Liver (tissue), 9 donors: ENCODE measurements around the gene PRR36. TPM values are rescaled to one million over a fixed set of nuclear protein-coding genes. Genes with fewer than 3 reads are reported as not detected.

ENCODE experiments used
- DNase-seq: peaks from one replicate; pipeline ENCODE4 v3.0.0-alpha.2; 2017; ENCODE audit warnings: low spot score
- H3K27ac ChIP-seq, 2 donors: one replicate each; pipeline ENCODE4 v1.7.0; 2013; ENCODE audit warnings: inconsistent platforms in 2 of 2, low read length in 2 of 2, control low read depth in 1 of 2, low read depth in 1 of 2, mild to moderate bottlenecking in 1 of 2
- H3K27me3 ChIP-seq, 4 donors: one replicate each; pipeline versions ENCODE4 v1.6.1 to v1.7.0; 2013; ENCODE audit warnings: low read length in 3 of 4, inconsistent platforms in 1 of 4, mild to moderate bottlenecking in 1 of 4, moderate library complexity in 1 of 4; ENCODE audit not compliant: control insufficient read depth in 4 of 4, insufficient read depth in 4 of 4
- H3K36me3 ChIP-seq, 4 donors: one replicate each; pipeline versions ENCODE4 v1.6.1 to v1.7.0; 2013; ENCODE audit warnings: low read length in 3 of 4, mild to moderate bottlenecking in 3 of 4, low read depth in 1 of 4, moderate library complexity in 1 of 4; ENCODE audit not compliant: control insufficient read depth in 4 of 4, insufficient read depth in 3 of 4
- H3K4me1 ChIP-seq, 4 donors: one replicate each; pipeline versions ENCODE4 v1.6.1 to v1.7.0; 2013; ENCODE audit warnings: low read length in 3 of 4, mild to moderate bottlenecking in 3 of 4, moderate library complexity in 1 of 4; ENCODE audit not compliant: control insufficient read depth in 4 of 4, insufficient read depth in 4 of 4
- H3K4me3 ChIP-seq, 3 donors: one replicate each; pipeline versions ENCODE4 v1.6.1 to v1.7.0; 2013; ENCODE audit warnings: low read length in 3 of 3, control low read depth in 1 of 3, low read depth in 1 of 3, mild to moderate bottlenecking in 1 of 3
- H3K9ac ChIP-seq, 2 donors: one replicate each; pipeline ENCODE4 v1.7.0; 2013; ENCODE audit warnings: low read length in 2 of 2, mild to moderate bottlenecking in 2 of 2, moderate library complexity in 2 of 2, control low read depth in 1 of 2, low read depth in 1 of 2
- H3K9me3 ChIP-seq, 4 donors: one replicate each; pipeline versions ENCODE4 v1.6.1 to v1.7.0; 2013; ENCODE audit warnings: low read length in 3 of 4; ENCODE audit not compliant: control insufficient read depth in 4 of 4
- EGR1 ChIP-seq, 2 donors: IDR thresholded peaks; 2 replicates each; pipeline ENCODE4 v1.6.1; 2016 to 2018; ENCODE audit warnings: antibody characterized with exemption in 2 of 2, low read depth in 2 of 2
- FOXA1 ChIP-seq: IDR thresholded peaks from 2 replicates; pipeline ENCODE4 v1.6.1; 2016; ENCODE audit warnings: antibody characterized with exemption
- FOXA2 ChIP-seq: IDR thresholded peaks from 2 replicates; pipeline ENCODE4 v1.6.1; 2016; ENCODE audit warnings: antibody characterized with exemption
- GABPA ChIP-seq, 2 donors: IDR thresholded peaks in 1 of 2; conservative IDR thresholded peaks in 1 of 2; 2 replicates each; pipeline ENCODE4 v1.6.1; 2016; ENCODE audit warnings: antibody characterized with exemption in 2 of 2, mild to moderate bottlenecking in 1 of 2, moderate library complexity in 1 of 2
- HNF4A ChIP-seq, 2 donors: conservative IDR thresholded peaks; 2 replicates each; pipeline ENCODE4 v1.6.1; 2016; ENCODE audit warnings: antibody characterized with exemption in 2 of 2, mild to moderate bottlenecking in 2 of 2
- HNF4G ChIP-seq: IDR thresholded peaks from 2 replicates; pipeline ENCODE4 v1.6.1; 2016; ENCODE audit warnings: antibody characterized with exemption
- JUND ChIP-seq, 2 donors: IDR thresholded peaks; 2 replicates each; pipeline ENCODE4 v1.6.1; 2016; ENCODE audit warnings: antibody characterized with exemption in 2 of 2
- NR2F2 ChIP-seq: IDR thresholded peaks from 2 replicates; pipeline ENCODE4 v1.6.1; 2016; ENCODE audit warnings: antibody characterized with exemption
- RAD21 ChIP-seq, 2 donors: IDR thresholded peaks; 2 replicates each; pipeline ENCODE4 v1.6.1; 2016; ENCODE audit warnings: antibody characterized with exemption in 2 of 2, mild to moderate bottlenecking in 2 of 2
- RXRA ChIP-seq, 2 donors: IDR thresholded peaks; 2 replicates each; pipeline ENCODE4 v1.6.1; 2017 to 2018; ENCODE audit warnings: antibody characterized with exemption in 2 of 2, mild to moderate bottlenecking in 1 of 2
- SP1 ChIP-seq: IDR thresholded peaks from 2 replicates; pipeline ENCODE4 v1.6.1; 2018; ENCODE audit warnings: antibody characterized with exemption, mild to moderate bottlenecking
- TAF1 ChIP-seq: conservative IDR thresholded peaks from 2 replicates; pipeline ENCODE4 v1.6.1; 2016; ENCODE audit warnings: antibody characterized with exemption, mild to moderate bottlenecking
- YY1 ChIP-seq: IDR thresholded peaks from 2 replicates; pipeline ENCODE4 v1.6.1; 2016; ENCODE audit warnings: antibody characterized with exemption, mild to moderate bottlenecking
- WGBS: extraction: QIAGEN DNeasy Blood & Tissue Kit; methylation state at CpG from one replicate; pipeline ENCODE4 v1.1.7; 2013; 5-methylcytosine and 5-hydroxymethylcytosine counted together
- polyA plus RNA-seq, 2 donors: library from polyadenylated mRNA; stranded (reverse) in 1 of 2; unstranded in 1 of 2; fragments of 200-250 nt in 1 of 2; fragments of >200 nt in 1 of 2; fragmentation: Nextera tagmentation in 1 of 2; extraction: Ambion mirVana in 1 of 2; gene quantifications; one replicate each; pipeline versions ENCODE4 v1.2.1 to v1.2.3, GENCODE V29; 2013 to 2015
- total RNA-seq, 2 donors: library from RNA; depleted of rRNA; stranded (reverse); fragments of >200 nt; gene quantifications; one replicate each; pipeline ENCODE4 v1.2.3, GENCODE V29; 2014
- TF ChIP-seq, protein P1 (sequence below): IDR thresholded peaks from 2 replicates; pipeline ENCODE4 v1.6.1; 2016; ENCODE audit warnings: antibody characterized with exemption
- TF ChIP-seq, protein P2 (sequence below): IDR thresholded peaks from 2 replicates; pipeline ENCODE4 v1.6.1; 2016; ENCODE audit warnings: antibody characterized with exemption
- TF ChIP-seq, protein P3 (sequence below): IDR thresholded peaks from 2 replicates; pipeline ENCODE4 v1.6.1; 2016; ENCODE audit warnings: antibody characterized with exemption, mild to moderate bottlenecking
- TF ChIP-seq, protein P4 (sequence below): IDR thresholded peaks from 2 replicates; pipeline ENCODE4 v1.6.1; 2016; ENCODE audit warnings: antibody characterized with exemption
- TF ChIP-seq, protein P5 (sequence below): fragments of 150-350 bp; IDR thresholded peaks from 2 replicates; pipeline ENCODE4 v1.5.1; 2017; ENCODE audit warnings: improper control_type of control experiment, low read depth, low read length; ENCODE audit not compliant: missing input control
- donor health status: healthy.
- donor health status: healthy.
- donor health status: healthy.
- donor health status: healthy.
- donor health status: healthy.

Gene PRR36
- total and polyA plus RNA-seq, 4 donors = 0.02 to 0.03 TPM; not detected in 2

DNA sequence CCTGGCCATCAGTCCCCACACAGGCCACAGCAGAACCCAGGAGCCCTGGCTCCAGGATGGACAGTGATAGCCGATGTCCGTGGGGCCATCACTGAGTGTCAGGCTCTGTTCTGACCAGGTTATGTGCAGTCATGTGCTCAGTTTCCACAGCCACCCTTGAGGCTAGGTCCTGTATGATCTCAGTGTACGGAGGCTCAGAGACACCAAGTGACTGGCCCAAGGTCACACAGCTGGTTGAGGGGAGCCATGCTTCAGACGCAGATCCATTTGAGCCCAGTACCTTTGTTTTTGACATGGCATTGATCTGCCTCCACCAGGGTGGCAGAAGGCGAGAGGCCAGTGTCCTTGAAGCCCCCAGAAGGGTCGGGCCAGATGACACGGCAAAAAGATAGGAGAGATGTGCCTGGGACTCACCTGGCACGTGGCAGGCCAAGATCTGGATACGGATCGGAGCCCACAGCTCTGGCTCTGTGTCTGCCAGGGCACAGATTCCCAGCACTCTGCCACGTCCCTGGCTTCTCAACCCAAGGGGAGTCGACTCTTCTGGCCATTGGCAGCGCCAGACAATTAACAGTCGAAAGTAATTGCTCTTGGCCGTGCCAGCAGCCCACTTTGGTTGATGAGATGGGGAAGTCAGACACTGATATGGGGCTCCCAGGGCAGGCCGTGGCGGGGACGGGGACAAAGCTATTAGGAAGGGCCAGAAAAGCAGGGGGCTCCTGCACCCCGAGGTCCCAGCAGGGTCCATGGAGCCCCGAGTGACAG, 28.6 kb downstream of the PRR36 start:
- WGBS = 93% methylated on average over 20 of the region's 20 CpGs
- Histone ChIP-seq H3K4me3 (no peak overlapping the region), H3K4me1 (no peaks in the 10 kb centered on the region), H3K9ac (no peak overlapping the region), H3K36me3 (no peaks in the 10 kb centered on the region), H3K9me3 (no peaks in the 10 kb centered on the region), H3K27ac (no peak overlapping the region), H3K27me3 (no peaks in the 10 kb centered on the region)
- DNase-seq = no peak
- TF ChIP-seq YY1 = no peak

DNA sequence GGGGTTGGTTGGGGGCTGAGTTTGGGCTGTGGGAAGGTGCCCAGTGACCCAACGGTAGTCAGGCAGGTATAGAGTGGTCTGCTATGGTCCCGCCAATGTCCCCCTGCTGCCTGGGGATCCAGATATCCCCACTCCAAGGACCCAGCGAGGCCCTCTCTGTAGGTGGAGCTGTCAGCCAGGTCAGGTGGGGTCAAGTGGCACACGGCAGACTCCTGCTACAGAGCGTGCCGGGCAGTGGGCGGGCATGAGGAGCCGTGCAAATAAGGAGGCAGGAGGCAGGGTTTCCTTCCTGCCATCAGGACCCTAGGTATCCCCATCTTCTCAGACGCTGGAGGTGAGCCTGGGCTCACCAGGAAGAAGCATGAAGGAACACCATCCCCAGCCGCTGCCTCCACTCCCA, 29.2 kb downstream of the PRR36 start:
- Histone ChIP-seq H3K27ac (no peak overlapping the region), H3K4me3 (no peak overlapping the region), H3K4me1 (no peaks in the 10 kb centered on the region), H3K9ac (no peak overlapping the region), H3K36me3 (no peaks in the 10 kb centered on the region), H3K27me3 (no peaks in the 10 kb centered on the region), H3K9me3 (no peaks in the 10 kb centered on the region)
- no peak for TF ChIP-seq HNF4A (conservative IDR thresholded peaks at IDR 0.05)
- no peak for TF ChIP-seq GABPA (IDR thresholded peaks at IDR 0.05 in 1 of 2, conservative IDR thresholded peaks at IDR 0.05 in 1 of 2)
- no peak for TF ChIP-seq TAF1
- TF ChIP-seq, protein P1, sequence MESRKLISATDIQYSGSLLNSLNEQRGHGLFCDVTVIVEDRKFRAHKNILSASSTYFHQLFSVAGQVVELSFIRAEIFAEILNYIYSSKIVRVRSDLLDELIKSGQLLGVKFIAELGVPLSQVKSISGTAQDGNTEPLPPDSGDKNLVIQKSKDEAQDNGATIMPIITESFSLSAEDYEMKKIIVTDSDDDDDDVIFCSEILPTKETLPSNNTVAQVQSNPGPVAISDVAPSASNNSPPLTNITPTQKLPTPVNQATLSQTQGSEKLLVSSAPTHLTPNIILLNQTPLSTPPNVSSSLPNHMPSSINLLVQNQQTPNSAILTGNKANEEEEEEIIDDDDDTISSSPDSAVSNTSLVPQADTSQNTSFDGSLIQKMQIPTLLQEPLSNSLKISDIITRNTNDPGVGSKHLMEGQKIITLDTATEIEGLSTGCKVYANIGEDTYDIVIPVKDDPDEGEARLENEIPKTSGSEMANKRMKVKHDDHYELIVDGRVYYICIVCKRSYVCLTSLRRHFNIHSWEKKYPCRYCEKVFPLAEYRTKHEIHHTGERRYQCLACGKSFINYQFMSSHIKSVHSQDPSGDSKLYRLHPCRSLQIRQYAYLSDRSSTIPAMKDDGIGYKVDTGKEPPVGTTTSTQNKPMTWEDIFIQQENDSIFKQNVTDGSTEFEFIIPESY = no peak
- TF ChIP-seq, protein P2, sequence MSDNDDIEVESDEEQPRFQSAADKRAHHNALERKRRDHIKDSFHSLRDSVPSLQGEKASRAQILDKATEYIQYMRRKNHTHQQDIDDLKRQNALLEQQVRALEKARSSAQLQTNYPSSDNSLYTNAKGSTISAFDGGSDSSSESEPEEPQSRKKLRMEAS = no peak
- TF ChIP-seq EGR1 (IDR thresholded peaks at IDR 0.05; ENCODE audit: low read depth in 2 of 2) = no peak
- TF ChIP-seq SP1 = no peak
- TF ChIP-seq, protein P3, sequence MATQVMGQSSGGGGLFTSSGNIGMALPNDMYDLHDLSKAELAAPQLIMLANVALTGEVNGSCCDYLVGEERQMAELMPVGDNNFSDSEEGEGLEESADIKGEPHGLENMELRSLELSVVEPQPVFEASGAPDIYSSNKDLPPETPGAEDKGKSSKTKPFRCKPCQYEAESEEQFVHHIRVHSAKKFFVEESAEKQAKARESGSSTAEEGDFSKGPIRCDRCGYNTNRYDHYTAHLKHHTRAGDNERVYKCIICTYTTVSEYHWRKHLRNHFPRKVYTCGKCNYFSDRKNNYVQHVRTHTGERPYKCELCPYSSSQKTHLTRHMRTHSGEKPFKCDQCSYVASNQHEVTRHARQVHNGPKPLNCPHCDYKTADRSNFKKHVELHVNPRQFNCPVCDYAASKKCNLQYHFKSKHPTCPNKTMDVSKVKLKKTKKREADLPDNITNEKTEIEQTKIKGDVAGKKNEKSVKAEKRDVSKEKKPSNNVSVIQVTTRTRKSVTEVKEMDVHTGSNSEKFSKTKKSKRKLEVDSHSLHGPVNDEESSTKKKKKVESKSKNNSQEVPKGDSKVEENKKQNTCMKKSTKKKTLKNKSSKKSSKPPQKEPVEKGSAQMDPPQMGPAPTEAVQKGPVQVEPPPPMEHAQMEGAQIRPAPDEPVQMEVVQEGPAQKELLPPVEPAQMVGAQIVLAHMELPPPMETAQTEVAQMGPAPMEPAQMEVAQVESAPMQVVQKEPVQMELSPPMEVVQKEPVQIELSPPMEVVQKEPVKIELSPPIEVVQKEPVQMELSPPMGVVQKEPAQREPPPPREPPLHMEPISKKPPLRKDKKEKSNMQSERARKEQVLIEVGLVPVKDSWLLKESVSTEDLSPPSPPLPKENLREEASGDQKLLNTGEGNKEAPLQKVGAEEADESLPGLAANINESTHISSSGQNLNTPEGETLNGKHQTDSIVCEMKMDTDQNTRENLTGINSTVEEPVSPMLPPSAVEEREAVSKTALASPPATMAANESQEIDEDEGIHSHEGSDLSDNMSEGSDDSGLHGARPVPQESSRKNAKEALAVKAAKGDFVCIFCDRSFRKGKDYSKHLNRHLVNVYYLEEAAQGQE = no peak
- no peak for TF ChIP-seq FOXA2
- no peak for TF ChIP-seq YY1
- no peak for TF ChIP-seq RXRA (IDR thresholded peaks at IDR 0.05)
- TF ChIP-seq, protein P4, sequence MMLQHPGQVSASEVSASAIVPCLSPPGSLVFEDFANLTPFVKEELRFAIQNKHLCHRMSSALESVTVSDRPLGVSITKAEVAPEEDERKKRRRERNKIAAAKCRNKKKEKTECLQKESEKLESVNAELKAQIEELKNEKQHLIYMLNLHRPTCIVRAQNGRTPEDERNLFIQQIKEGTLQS = no peak
- TF ChIP-seq HNF4G = no peak
- no peak for TF ChIP-seq RAD21 (IDR thresholded peaks at IDR 0.05)
- no peak for TF ChIP-seq FOXA1
- TF ChIP-seq NR2F2 = no peak
- TF ChIP-seq JUND (IDR thresholded peaks at IDR 0.05) = no peak
- TF ChIP-seq, protein P5, sequence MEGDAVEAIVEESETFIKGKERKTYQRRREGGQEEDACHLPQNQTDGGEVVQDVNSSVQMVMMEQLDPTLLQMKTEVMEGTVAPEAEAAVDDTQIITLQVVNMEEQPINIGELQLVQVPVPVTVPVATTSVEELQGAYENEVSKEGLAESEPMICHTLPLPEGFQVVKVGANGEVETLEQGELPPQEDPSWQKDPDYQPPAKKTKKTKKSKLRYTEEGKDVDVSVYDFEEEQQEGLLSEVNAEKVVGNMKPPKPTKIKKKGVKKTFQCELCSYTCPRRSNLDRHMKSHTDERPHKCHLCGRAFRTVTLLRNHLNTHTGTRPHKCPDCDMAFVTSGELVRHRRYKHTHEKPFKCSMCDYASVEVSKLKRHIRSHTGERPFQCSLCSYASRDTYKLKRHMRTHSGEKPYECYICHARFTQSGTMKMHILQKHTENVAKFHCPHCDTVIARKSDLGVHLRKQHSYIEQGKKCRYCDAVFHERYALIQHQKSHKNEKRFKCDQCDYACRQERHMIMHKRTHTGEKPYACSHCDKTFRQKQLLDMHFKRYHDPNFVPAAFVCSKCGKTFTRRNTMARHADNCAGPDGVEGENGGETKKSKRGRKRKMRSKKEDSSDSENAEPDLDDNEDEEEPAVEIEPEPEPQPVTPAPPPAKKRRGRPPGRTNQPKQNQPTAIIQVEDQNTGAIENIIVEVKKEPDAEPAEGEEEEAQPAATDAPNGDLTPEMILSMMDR = no peak
- 94% methylated on average over 10 of the region's 10 CpGs for WGBS
- no peak for DNase-seq
